NB4 (cell line): ENCODE data around the gene LAMTOR1.

Experiments used
- DNase-seq: peaks from one replicate; pipeline ENCODE4 v3.0.0; 2010; ENCODE audit warnings: low read depth
- H3K4me3 ChIP-seq: one replicate; pipeline ENCODE4 v1.5.1; 2011; ENCODE audit warnings: mild to moderate bottlenecking, low read depth, low read length, moderate library complexity
- MAX ChIP-seq: IDR thresholded peaks from 2 replicates; pipeline ENCODE4 v1.6.1; 2011; ENCODE audit warnings: low read depth, low read length
- MYC ChIP-seq: IDR thresholded peaks from 2 replicates; pipeline ENCODE4 v1.6.1; 2011; ENCODE audit warnings: low read depth, low read length
- POLR2A ChIP-seq: IDR thresholded peaks from 2 replicates; pipeline ENCODE4 v1.6.1; 2011; ENCODE audit warnings: mild to moderate bottlenecking; ENCODE audit not compliant: insufficient read length; ENCODE audit errors: extremely low read depth
- TF ChIP-seq, protein P1 (sequence below): IDR thresholded peaks from one replicate; pipeline ENCODE4 v1.5.1; 2012; ENCODE audit warnings: low read depth, low read length

Gene LAMTOR1

GRCh38 chr11:72081821-72082453 lies 21.2 kb downstream of the LAMTOR1 start:
- no peak for DNase-seq
- TF ChIP-seq POLR2A, result no peak
- TF ChIP-seq MYC, result no peak
- TF ChIP-seq, protein P1, sequence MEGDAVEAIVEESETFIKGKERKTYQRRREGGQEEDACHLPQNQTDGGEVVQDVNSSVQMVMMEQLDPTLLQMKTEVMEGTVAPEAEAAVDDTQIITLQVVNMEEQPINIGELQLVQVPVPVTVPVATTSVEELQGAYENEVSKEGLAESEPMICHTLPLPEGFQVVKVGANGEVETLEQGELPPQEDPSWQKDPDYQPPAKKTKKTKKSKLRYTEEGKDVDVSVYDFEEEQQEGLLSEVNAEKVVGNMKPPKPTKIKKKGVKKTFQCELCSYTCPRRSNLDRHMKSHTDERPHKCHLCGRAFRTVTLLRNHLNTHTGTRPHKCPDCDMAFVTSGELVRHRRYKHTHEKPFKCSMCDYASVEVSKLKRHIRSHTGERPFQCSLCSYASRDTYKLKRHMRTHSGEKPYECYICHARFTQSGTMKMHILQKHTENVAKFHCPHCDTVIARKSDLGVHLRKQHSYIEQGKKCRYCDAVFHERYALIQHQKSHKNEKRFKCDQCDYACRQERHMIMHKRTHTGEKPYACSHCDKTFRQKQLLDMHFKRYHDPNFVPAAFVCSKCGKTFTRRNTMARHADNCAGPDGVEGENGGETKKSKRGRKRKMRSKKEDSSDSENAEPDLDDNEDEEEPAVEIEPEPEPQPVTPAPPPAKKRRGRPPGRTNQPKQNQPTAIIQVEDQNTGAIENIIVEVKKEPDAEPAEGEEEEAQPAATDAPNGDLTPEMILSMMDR, result no peak
- no peak for TF ChIP-seq MAX
- H3K4me3 ChIP-seq, result no peak overlapping the region

- no peak for DNase-seq
- TF ChIP-seq MAX, result no peak
- TF ChIP-seq, protein P1, result no peak
- peak overlapping the region; percentile 65 for H3K4me3 ChIP-seq
Measured at GRCh38 chr11:72081184-72081644, 21.9 kb downstream of the LAMTOR1 start.

DNA sequence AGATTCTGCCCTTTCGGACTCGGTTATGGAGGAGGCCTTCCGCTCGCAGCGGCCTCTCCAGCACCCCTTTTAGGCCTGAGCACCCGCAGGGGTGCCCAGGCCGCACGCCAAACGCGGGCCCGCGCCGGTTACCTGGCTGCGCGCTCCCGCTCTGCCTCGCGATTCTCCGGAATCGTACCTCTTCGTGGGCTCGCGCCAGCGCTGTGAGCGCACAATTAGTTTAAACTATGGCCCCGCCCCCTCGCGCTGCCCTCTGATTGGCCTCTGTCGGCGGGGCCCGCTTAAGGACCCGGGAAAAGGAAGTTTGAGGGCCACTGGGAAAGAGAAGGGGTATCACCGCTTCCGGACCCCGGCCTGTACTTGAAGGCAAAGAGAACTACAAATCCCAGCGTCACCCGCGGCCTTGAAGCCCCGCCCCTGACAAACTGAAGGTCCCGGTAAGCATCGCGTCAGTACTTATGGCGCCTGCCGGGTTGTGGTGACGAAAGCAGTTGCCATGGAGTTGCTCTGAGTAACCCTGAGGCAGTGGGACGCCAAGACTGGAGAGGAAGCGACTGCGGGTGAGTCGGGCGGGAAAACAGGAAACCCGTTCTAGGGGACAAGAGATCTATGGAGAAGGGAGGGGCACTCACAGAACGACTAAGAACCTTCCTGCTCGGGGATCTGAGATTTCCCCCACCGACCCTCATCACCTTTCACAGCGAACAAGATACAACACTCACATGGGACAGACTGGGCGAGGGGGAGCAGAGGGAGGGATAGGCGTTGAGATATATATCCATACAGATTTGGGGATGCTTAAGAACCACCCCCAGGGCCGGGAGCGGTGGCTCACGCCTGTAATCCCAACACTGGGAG lies 22.5 kb downstream of the LAMTOR1 start, which contains the start of the genes LRRC51 and NUMA1:
Gene LRRC51 (plus strand): TSS at position 525 of the 858 bp plus-strand sequence. CDS start 8,234 bp downstream, outside the sequence.
Gene NUMA1 (minus strand): TSS at position 217 of the 858 bp plus-strand sequence. CDS start 44,599 bp downstream, outside the sequence.
- DNase-seq, result peak; percentile 100
- TF ChIP-seq, protein P1, result no peak
- peak; percentile 81 for TF ChIP-seq MYC
- peak; percentile 55 for TF ChIP-seq MAX
- TF ChIP-seq POLR2A, result peak; percentile 88
- peak within 1 kb of the TSS; percentile 99 for H3K4me3 ChIP-seq

DNA sequence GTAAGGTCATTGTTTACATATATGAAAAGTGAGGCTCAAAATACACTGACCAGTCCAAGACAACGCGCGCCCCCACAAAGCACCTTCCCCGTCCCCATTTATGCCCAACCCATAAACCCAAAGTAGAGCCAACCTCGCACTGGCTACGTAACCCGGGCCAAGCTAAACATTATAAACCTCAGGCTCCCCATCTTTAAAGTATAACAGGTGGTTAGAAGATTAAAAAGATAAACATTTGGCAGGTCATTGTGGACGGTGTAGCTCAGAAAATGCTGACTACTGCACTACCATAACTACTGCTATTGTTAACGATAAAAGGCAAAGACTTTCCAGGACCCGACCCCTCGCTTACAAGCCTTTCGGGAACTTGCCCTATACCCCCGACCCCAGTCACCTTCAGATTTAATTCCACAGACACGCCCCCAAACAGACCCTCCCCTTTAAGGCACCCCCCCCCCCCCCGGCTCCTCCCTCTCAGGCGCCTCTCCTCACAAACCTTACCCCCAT lies 23.2 kb downstream of the LAMTOR1 start:
- no peak for TF ChIP-seq MYC
- TF ChIP-seq, protein P1, result no peak
- H3K4me3 ChIP-seq, result peak overlapping the region; percentile 99
- DNase-seq, result no peak

GRCh38 chr11:72078477-72078876 lies 24.6 kb downstream of the LAMTOR1 start:
- H3K4me3 ChIP-seq, result peak overlapping the region; percentile 99
- DNase-seq, result no peak

More at GRCh38 chr11:72078477-72078876, 24.6 kb downstream of the LAMTOR1 start:
- TF ChIP-seq MAX (no peak), POLR2A (no peak), MYC (no peak)
- TF ChIP-seq, protein P1, result no peak
